Bronchial epithelial cell (primary cell): Measurements from ENCODE around the gene PIGQ. TPM values are rescaled to one million over a fixed set of nuclear protein-coding genes. Genes with fewer than 3 reads are reported as not detected.

Experiments
- DNase-seq: peaks from one replicate; pipeline ENCODE4 v3.0.0-alpha.2; 2010; ENCODE audit warnings: low read depth
- FAIRE-seq: peaks from 2 replicates; lab custom pipeline; 2011; peaks lifted over from hg19 to GRCh38; lab: Jason Lieb, UNC
- H3K27me3 ChIP-seq: 2 replicates; pipeline ENCODE4 v1.5.1; 2011; ENCODE audit warnings: low read length; ENCODE audit not compliant: control insufficient read depth, insufficient read depth
- H3K36me3 ChIP-seq: 2 replicates; pipeline ENCODE4 v1.5.1; 2011; ENCODE audit warnings: low read length; ENCODE audit not compliant: control insufficient read depth, insufficient read depth
- H3K4me3 ChIP-seq: 2 replicates; pipeline ENCODE4 v1.5.1; 2011; ENCODE audit warnings: mild to moderate bottlenecking, low read depth, low read length, control low read depth
- CTCF ChIP-seq: IDR thresholded peaks from 2 replicates; pipeline ENCODE4 v1.5.1; 2011; ENCODE audit warnings: mild to moderate bottlenecking, moderate library complexity, low read length, control low read depth, inconsistent platforms; ENCODE audit not compliant: insufficient read depth, severe bottlenecking
- total RNA-seq: library from RNA; depleted of rRNA; stranded (reverse); fragments of >200 nt; gene quantifications from 2 replicates; pipeline ENCODE4 v1.2.1, GENCODE V29; 2014

The PIGQ gene
- total RNA-seq, 1 donor from 2014 or later = 17.9 TPM

DNA sequence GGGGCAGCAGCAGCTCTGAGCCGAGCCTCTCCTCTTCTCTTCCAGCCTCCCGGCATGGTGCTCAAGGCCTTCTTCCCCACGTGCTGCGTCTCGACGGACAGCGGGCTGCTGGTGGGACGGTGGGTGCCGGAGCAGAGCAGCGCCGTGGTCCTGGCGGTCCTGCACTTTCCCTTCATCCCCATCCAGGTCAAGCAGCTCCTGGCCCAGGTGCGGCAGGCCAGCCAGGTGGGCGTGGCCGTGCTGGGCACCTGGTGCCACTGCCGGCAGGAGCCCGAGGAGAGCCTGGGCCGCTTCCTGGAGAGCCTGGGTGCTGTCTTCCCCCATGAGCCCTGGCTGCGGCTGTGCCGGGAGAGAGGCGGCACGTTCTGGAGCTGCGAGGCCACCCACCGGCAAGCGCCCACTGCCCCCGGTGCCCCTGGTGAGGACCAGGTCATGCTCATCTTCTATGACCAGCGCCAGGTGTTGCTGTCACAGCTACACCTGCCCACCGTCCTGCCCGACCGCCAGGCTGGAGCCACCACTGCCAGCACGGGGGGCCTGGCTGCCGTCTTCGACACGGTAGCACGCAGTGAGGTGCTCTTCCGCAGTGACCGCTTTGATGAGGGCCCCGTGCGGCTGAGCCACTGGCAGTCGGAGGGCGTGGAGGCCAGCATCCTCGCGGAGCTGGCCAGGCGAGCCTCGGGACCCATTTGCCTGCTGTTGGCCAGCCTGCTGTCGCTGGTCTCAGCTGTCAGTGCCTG is 4.4 kb downstream of the PIGQ start:
- no peak for TF ChIP-seq CTCF
- Histone ChIP-seq H3K4me3 (no peak overlapping the region), H3K27me3 (no peaks in the 10 kb centered on the region), H3K36me3 (peaks cover 2% of the 10 kb centered on the region)
- no peak for DNase-seq
- FAIRE-seq = no peak

DNA sequence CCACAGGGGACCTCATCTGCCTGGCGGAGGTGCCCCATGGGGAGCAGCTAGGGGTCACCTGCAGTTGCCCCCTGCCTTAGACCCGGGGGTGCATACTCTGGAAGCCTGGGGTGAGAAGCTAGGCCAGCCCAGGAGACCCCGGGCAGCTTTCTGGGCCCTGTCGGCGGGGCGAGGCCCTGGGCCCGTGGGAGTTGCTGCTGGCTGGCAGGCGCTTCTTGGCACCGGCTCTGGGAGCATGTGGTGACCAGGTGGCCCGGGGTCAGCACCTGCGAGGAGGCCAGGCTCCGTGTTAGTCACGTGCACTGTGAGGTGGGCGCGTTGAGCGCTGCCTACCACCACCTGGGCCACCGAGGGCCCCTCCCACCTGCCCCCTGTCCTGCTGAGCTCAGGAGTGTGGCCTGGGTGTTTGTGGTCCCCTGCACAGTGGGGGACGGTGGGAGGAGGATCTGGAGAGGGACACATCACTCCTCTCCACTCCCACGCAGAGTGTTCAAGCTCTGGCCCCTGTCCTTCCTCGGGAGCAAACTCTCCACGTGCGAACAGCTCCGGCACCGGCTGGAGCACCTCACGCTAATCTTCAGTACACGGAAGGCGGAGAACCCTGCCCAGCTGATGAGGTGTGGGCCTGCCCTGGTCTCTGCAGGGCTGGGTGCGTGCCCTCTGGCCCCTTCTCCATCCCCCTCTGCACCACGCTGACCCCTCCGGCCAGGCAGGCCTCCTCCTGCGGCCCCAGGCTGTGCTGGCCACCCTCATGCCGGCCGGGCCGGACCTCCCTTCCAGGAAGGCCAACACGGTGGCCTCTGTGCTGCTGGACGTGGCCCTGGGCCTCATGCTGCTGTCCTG is 5.8 kb downstream of the PIGQ start:
- FAIRE-seq (no peak), DNase-seq (no peak)
- TF ChIP-seq CTCF = no peak
- no peaks in the 10 kb centered on the region for H3K27me3 ChIP-seq
- peaks cover 4% of the 10 kb centered on the region for H3K36me3 ChIP-seq
- no peak overlapping the region for H3K4me3 ChIP-seq

GRCh38 chr16:576197-576822 is 6.5 kb downstream of the PIGQ start:
- TF ChIP-seq CTCF = no peak
- DNase-seq (no peak), FAIRE-seq (no peak)
- Histone ChIP-seq H3K27me3 (no peaks in the 10 kb centered on the region), H3K36me3 (peaks cover 5% of the 10 kb centered on the region), H3K4me3 (no peak overlapping the region)

DNA sequence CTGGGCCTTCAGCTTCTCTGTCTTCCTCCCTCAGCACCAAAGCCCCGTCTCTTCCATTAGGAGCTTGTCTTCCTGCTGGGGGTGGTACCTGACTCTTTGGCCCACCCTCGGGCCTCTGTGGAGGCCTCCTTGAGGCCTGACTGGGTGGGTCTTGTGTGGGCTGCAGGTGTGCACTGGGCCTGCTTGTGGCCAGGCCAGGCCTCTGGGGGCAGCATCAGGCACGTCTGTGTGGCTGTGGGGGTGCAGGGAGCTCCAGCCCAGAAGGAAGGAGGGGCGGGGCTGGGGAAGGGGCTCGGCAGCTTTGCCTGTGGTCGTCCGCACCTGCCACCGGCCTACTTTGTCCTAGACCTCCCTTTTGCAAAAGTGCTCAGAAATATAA is 7.0 kb downstream of the PIGQ start:
- TF ChIP-seq CTCF = peak; percentile 12
- FAIRE-seq (no peak), DNase-seq (no peak)
- H3K36me3 ChIP-seq = peaks cover 5% of the 10 kb centered on the region
- no peaks in the 10 kb centered on the region for H3K27me3 ChIP-seq
- no peak overlapping the region for H3K4me3 ChIP-seq

DNA sequence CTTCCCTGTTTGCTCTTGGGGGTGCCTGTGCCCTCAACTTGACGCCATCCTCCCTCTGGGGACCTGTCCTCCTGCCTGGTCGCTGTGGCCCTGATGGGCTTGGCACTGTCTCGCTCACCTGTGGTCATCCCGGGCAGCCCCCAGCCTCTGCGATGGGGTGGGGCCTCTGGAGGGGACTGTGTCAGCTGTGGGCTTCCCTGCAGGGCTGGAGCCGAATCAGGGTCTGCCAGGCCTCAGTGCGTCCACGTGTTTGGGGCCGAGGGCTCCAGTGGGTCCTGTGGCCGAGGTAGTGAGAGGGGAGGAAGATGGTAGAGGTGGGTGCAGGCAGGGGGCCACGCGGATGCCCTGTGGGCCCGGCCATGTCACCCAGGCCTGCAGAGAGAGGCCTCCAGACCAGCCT is 8.0 kb downstream of the PIGQ start:
- no peak for FAIRE-seq
- DNase-seq = no peak
- TF ChIP-seq CTCF = no peak
- Histone ChIP-seq H3K36me3 (peaks cover 5% of the 10 kb centered on the region), H3K27me3 (no peaks in the 10 kb centered on the region), H3K4me3 (no peak overlapping the region)
